Stimulated activated CD8-positive, alpha-beta memory T cell treated with anti-CD3 and anti-CD28 coated beads, Interleukin-15, amount 100 ng/mL, for 4 hours (primary cell): ENCODE data around the gene RPEL1.
"Not testable (repeated sequence)": the region's sequence is repeated elsewhere in the genome, so short reads cannot be mapped to it uniquely, and the experiment has no call there.

Source experiments
- DNase-seq, 2 donors: peaks; one replicate each; pipeline ENCODE4 v3.0.0-alpha.2; 2020; ENCODE audit warnings: low read depth in 2 of 2

RPEL1 gene

GRCh38 chr10:103245587-103245986 lies at the start of gene RPEL1:
TSS of gene RPEL1 (plus strand) at chr10:103245887. CDS start at chr10:103245997, 110 bp downstream.
- not testable (repeated sequence) for DNase-seq

GRCh38 chr10:103196516-103196915 lies 49.2 kb upstream of the RPEL1 start:
- DNase-seq: no peak

- DNase-seq: no peak
These were observed 48.5 kb upstream of the RPEL1 start for GRCh38 chr10:103197174-103197573.

- no peak for DNase-seq
These were observed 47.8 kb upstream of the RPEL1 start for GRCh38 chr10:103197903-103198302.

GRCh38 chr10:103198648-103199047 lies 47.0 kb upstream of the RPEL1 start:
- DNase-seq: no peak

- DNase-seq: no peak
These were observed 46.2 kb upstream of the RPEL1 start for GRCh38 chr10:103199488-103199887.

GRCh38 chr10:103202319-103202718 lies 43.4 kb upstream of the RPEL1 start:
- no peak for DNase-seq

- DNase-seq: no peak
These were observed 42.2 kb upstream of the RPEL1 start for GRCh38 chr10:103203466-103203865.

- DNase-seq: no peak
These were observed 41.1 kb upstream of the RPEL1 start for GRCh38 chr10:103204353-103205255.

- not testable (repeated sequence) for DNase-seq
These were observed 40.3 kb upstream of the RPEL1 start for GRCh38 chr10:103205401-103205800.

GRCh38 chr10:103206715-103207114 lies 39.0 kb upstream of the RPEL1 start:
- not testable (repeated sequence) for DNase-seq

GRCh38 chr10:103207141-103207540 lies 38.5 kb upstream of the RPEL1 start:
- DNase-seq: no peak

GRCh38 chr10:103207643-103208042 lies 38.0 kb upstream of the RPEL1 start:
- not testable (repeated sequence) for DNase-seq

GRCh38 chr10:103210262-103210661 lies 35.4 kb upstream of the RPEL1 start:
- DNase-seq: not testable (repeated sequence)

GRCh38 chr10:103215601-103216000 lies 30.1 kb upstream of the RPEL1 start:
- no peak for DNase-seq

GRCh38 chr10:103216362-103216761 lies 29.3 kb upstream of the RPEL1 start:
- DNase-seq: not testable (repeated sequence)

GRCh38 chr10:103224133-103224532 lies 21.6 kb upstream of the RPEL1 start:
- DNase-seq: no peak

- DNase-seq: not testable (repeated sequence)
These were observed 21.0 kb upstream of the RPEL1 start for GRCh38 chr10:103224721-103225120.

- DNase-seq: no peak
These were observed 19.7 kb upstream of the RPEL1 start for GRCh38 chr10:103225939-103226338.

- DNase-seq: no peak
These were observed 18.3 kb upstream of the RPEL1 start for GRCh38 chr10:103227416-103227815.

- DNase-seq: no peak
These were observed 14.6 kb upstream of the RPEL1 start for GRCh38 chr10:103231047-103231551.

GRCh38 chr10:103232131-103232673 lies 13.5 kb upstream of the RPEL1 start:
- no peak for DNase-seq
